ENCODE measurements around the gene GFOD1.

- TF ChIP-seq CTCF (IDR thresholded peaks at IDR 0.05): no peak
- no peak for TF ChIP-seq POLR2A (IDR thresholded peaks at IDR 0.05)
Observed at GRCh38 chr6:13391537-13391936, 95.9 kb downstream of the GFOD1 start.

Measured in esophagus squamous epithelium (tissue), 4 donors.